Gastrocnemius medialis (tissue), 4 donors: ENCODE data around the gene PTP4A1.

Experiments
- POLR2A ChIP-seq, 2 donors: fragments of 450-650 bp; IDR thresholded peaks; one replicate each; pipeline ENCODE4 v1.6.1; 2017; ENCODE audit warnings: antibody characterized with exemption in 2 of 2, mild to moderate bottlenecking in 2 of 2, moderate library complexity in 2 of 2
- TF ChIP-seq, protein P1 (sequence below), 5 experiments: fragments of 450-650 bp in 3 of 5; fragments of 200-600 bp in 2 of 5; sonication (generic) in 2 of 5; IDR thresholded peaks in 4 of 5; conservative IDR thresholded peaks in 1 of 5; 1 replicate in 4 of 5; 2 replicates in 1 of 5; pipeline ENCODE4 v1.5.1; 2016 to 2019; ENCODE audit warnings: antibody characterized with exemption in 5 of 5, mild to moderate bottlenecking in 3 of 5, moderate library complexity in 3 of 5

DNA sequence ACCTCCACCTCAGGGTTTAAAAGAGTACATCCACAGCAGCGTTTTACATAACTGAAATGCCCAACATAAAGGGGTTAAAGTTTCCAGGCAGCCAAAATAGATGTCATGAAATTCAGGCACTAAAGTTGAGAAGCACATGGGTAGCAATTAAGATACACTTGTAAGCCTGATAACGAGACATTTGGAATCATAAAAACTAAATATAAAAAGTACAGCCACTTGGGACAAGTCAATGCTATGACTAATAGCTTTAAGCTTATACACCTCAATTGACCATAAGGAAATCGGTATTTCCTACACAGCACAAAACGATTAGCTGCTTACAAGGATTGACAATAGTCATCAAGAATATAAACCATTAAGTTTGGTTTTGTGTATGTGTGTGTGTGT is 11.8 kb downstream of the PTP4A1 start:
- TF ChIP-seq, protein P1, sequence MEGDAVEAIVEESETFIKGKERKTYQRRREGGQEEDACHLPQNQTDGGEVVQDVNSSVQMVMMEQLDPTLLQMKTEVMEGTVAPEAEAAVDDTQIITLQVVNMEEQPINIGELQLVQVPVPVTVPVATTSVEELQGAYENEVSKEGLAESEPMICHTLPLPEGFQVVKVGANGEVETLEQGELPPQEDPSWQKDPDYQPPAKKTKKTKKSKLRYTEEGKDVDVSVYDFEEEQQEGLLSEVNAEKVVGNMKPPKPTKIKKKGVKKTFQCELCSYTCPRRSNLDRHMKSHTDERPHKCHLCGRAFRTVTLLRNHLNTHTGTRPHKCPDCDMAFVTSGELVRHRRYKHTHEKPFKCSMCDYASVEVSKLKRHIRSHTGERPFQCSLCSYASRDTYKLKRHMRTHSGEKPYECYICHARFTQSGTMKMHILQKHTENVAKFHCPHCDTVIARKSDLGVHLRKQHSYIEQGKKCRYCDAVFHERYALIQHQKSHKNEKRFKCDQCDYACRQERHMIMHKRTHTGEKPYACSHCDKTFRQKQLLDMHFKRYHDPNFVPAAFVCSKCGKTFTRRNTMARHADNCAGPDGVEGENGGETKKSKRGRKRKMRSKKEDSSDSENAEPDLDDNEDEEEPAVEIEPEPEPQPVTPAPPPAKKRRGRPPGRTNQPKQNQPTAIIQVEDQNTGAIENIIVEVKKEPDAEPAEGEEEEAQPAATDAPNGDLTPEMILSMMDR (IDR thresholded peaks at IDR 0.05 in 4 of 5, conservative IDR thresholded peaks at IDR 0.05 in 1 of 5) = no peak
- no peak for TF ChIP-seq POLR2A (IDR thresholded peaks at IDR 0.05)
